Measurements from ENCODE around the gene FCRL3. TPM values are rescaled to one million over a fixed set of nuclear protein-coding genes. Genes with fewer than 3 reads are reported as not detected.

Gene FCRL3
- total and polyA plus RNA-seq, 10 of the 15 experiments (the other 5 are each of a cell fraction or from before 2014, with no cell fraction given) = 0.04 to 2.3 (median 0.07) TPM; not detected in 5

DNA sequence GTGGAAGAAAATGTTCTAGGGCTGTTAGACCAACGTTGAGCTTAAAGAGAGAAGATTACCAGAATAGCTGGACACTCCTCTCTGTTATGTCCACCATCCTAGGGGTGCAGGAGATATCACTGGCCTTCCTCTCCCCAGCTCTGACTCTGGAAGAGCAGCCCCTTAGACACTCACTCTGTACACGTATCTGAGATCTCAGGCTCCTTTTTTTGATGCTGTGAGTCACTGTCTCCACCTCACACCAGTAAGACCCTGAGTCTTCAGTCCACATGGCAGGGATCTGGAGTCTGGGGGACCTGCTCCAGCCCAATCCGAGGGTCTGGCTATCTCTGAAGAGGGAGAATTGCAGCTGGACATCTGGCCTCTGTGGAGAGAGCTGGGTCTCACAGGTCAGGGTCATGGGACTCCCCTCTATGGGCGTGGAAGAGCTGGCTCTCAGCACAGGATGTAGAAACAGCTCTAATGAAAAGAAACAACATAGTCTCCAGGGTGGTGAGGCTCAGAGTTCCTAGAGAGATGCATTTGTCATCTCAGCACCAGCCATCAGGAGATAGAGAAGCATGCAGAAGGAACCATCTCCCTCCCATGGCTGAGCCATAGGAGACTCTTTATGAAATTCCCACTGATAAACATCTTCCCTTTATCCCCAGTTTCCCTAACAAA, 3.5 kb downstream of the FCRL3 start:
- SMC1A ChIA-PET (ENCODE audit: uncharacterized antibody, unreplicated experiment) = interaction anchor here (1.4 kb wide), 1 partner anchor 117 kb away, joined by 6 read pairs; no protein-coding TSS in a partner anchor
- no peak for ATAC-seq
- no peak for TF ChIP-seq STAT3 (IDR thresholded peaks at IDR 0.05; ENCODE audit: low read depth, low read length)
- no peak for TF ChIP-seq NFYA (IDR thresholded peaks at IDR 0.05; ENCODE audit: borderline replicate concordance, low read depth, low read length)
- no peak for TF ChIP-seq CREB1 (IDR thresholded peaks at IDR 0.05; ENCODE audit: low read depth)
- no peak for TF ChIP-seq DPF2 (IDR thresholded peaks at IDR 0.05)
- TF ChIP-seq MYB (IDR thresholded peaks at IDR 0.05; ENCODE audit: borderline replicate concordance, low read depth, low read length) = no peak
- TF ChIP-seq EZH2 (IDR thresholded peaks at IDR 0.05; ENCODE audit: borderline replicate concordance, control insufficient read depth, low read depth, low read length) = no peak
- TF ChIP-seq PML (IDR thresholded peaks at IDR 0.05; ENCODE audit: low read length) = no peak
- no peak for TF ChIP-seq POU2F2 (IDR thresholded peaks at IDR 0.05; ENCODE audit: borderline replicate concordance, low read depth, low read length)
- no peak for TF ChIP-seq WRNIP1 (IDR thresholded peaks at IDR 0.05; ENCODE audit: borderline replicate concordance, low read depth, low read length)
- no peak for TF ChIP-seq BRCA1 (IDR thresholded peaks at IDR 0.05; ENCODE audit: low read depth, low read length)
- TF ChIP-seq HCFC1 (IDR thresholded peaks at IDR 0.05; ENCODE audit: low read length) = no peak
- TF ChIP-seq FOS (IDR thresholded peaks at IDR 0.05; ENCODE audit: borderline replicate concordance, extremely low read depth, insufficient read length) = no peak
- no peak for TF ChIP-seq TCF3 (IDR thresholded peaks at IDR 0.05; ENCODE audit: borderline replicate concordance, insufficient read depth, low read depth, low read length)
- no peak for TF ChIP-seq SMC3 (IDR thresholded peaks at IDR 0.05; ENCODE audit: borderline replicate concordance, low read length)
- no peak for TF ChIP-seq SUPT20H (IDR thresholded peaks at IDR 0.05; ENCODE audit: borderline replicate concordance, control insufficient read depth, low read depth, low read length)
- no peak for TF ChIP-seq SREBF2 (IDR thresholded peaks at IDR 0.05; ENCODE audit: low read length)
- TF ChIP-seq, protein P1, sequence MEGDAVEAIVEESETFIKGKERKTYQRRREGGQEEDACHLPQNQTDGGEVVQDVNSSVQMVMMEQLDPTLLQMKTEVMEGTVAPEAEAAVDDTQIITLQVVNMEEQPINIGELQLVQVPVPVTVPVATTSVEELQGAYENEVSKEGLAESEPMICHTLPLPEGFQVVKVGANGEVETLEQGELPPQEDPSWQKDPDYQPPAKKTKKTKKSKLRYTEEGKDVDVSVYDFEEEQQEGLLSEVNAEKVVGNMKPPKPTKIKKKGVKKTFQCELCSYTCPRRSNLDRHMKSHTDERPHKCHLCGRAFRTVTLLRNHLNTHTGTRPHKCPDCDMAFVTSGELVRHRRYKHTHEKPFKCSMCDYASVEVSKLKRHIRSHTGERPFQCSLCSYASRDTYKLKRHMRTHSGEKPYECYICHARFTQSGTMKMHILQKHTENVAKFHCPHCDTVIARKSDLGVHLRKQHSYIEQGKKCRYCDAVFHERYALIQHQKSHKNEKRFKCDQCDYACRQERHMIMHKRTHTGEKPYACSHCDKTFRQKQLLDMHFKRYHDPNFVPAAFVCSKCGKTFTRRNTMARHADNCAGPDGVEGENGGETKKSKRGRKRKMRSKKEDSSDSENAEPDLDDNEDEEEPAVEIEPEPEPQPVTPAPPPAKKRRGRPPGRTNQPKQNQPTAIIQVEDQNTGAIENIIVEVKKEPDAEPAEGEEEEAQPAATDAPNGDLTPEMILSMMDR (IDR thresholded peaks at IDR 0.05 in 2 of 3, conservative IDR thresholded peaks at IDR 0.05 in 1 of 3; ENCODE audit: control insufficient read depth in 2 of 3, extremely low read depth in 1 of 3, insufficient read depth in 1 of 3, low read depth in 3 of 3, low read length in 3 of 3) = no peak
- TF ChIP-seq, protein P2, sequence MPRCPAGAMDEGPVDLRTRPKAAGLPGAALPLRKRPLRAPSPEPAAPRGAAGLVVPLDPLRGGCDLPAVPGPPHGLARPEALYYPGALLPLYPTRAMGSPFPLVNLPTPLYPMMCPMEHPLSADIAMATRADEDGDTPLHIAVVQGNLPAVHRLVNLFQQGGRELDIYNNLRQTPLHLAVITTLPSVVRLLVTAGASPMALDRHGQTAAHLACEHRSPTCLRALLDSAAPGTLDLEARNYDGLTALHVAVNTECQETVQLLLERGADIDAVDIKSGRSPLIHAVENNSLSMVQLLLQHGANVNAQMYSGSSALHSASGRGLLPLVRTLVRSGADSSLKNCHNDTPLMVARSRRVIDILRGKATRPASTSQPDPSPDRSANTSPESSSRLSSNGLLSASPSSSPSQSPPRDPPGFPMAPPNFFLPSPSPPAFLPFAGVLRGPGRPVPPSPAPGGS (IDR thresholded peaks at IDR 0.05; ENCODE audit: borderline replicate concordance, insufficient read depth, low read depth, low read length, poor library complexity, severe bottlenecking) = no peak
- TF ChIP-seq, protein P3, sequence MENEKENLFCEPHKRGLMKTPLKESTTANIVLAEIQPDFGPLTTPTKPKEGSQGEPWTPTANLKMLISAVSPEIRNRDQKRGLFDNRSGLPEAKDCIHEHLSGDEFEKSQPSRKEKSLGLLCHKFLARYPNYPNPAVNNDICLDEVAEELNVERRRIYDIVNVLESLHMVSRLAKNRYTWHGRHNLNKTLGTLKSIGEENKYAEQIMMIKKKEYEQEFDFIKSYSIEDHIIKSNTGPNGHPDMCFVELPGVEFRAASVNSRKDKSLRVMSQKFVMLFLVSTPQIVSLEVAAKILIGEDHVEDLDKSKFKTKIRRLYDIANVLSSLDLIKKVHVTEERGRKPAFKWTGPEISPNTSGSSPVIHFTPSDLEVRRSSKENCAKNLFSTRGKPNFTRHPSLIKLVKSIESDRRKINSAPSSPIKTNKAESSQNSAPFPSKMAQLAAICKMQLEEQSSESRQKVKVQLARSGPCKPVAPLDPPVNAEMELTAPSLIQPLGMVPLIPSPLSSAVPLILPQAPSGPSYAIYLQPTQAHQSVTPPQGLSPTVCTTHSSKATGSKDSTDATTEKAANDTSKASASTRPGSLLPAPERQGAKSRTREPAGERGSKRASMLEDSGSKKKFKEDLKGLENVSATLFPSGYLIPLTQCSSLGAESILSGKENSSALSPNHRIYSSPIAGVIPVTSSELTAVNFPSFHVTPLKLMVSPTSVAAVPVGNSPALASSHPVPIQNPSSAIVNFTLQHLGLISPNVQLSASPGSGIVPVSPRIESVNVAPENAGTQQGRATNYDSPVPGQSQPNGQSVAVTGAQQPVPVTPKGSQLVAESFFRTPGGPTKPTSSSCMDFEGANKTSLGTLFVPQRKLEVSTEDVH (IDR thresholded peaks at IDR 0.05; ENCODE audit: low read depth, partially characterized antibody) = no peak

More for the DNA sequence above, 3.5 kb downstream of the FCRL3 start:
- WGBS (ENCODE audit: insufficient coverage, insufficient replicate concordance, low lambda C conversion rate, missing lambda C conversion rate) = 3% methylated on average over 4 of the region's 4 CpGs
- POLR2A ChIA-PET = no interaction called here
- Histone ChIP-seq H3K9ac (ENCODE audit: control insufficient read depth, insufficient read depth, low read length) (no peak overlapping the region), H2AFZ (ENCODE audit: control insufficient read depth, low read depth, low read length) (no peak overlapping the region), H3K4me1 (ENCODE audit: control insufficient read depth, insufficient read depth, low read length) (no peaks in the 10 kb centered on the region), H3K36me3 (ENCODE audit: control insufficient read depth in 2 of 2, insufficient read depth in 2 of 2, low read length in 1 of 2) (no peaks in the 10 kb centered on the region), H3K79me2 (ENCODE audit: control insufficient read depth, insufficient read depth, low read length) (no peaks in the 10 kb centered on the region), H3K4me3 (no peak overlapping the region), H3K27me3 (replicated peaks in 1 of 2; ENCODE audit: control insufficient read depth in 2 of 2, insufficient read depth in 2 of 2, low read length in 1 of 2) (peaks cover 3 to 6% of the 10 kb centered on the region in 2 experiments; a peak in 3 of 4 replicates), H3K27ac (ENCODE audit: control insufficient read depth, insufficient read depth) (no peak overlapping the region), H3K9me3 (replicated peaks; ENCODE audit: control insufficient read depth, insufficient read depth, low read length) (no peaks in the 10 kb centered on the region), H4K20me1 (ENCODE audit: control insufficient read depth, insufficient read depth) (no peaks in the 10 kb centered on the region), H3K4me2 (ENCODE audit: control insufficient read depth, insufficient read depth) (no peak overlapping the region)
- no peak for FAIRE-seq
- intact Hi-C loops (cut with micrococcal nuclease; ENCODE audit: unreplicated experiment) = no loop called here
- RAD21 ChIA-PET (ENCODE audit: unreplicated experiment) = no interaction called here
- no peak for DNase-seq (ENCODE audit: low read depth, low spot score)
- BruUV-seq (replicated peaks) = no TSS peak
- CTCF ChIA-PET = interaction anchor here (1.1 to 1.2 kb wide), 3 partner anchors 15 to 117 kb away, joined by 3 to 4 read pairs (median 3); no protein-coding TSS in a partner anchor
- in situ Hi-C loops (cut with MboI) = no loop called here
